Stomach (tissue), 4 donors: ENCODE data around the gene ERF.

Experiments
- CTCF ChIP-seq, 7 experiments: fragments of 450-650 bp in 4 of 7; fragments of 200-600 bp in 3 of 7; sonication (generic) in 3 of 7; IDR thresholded peaks; one replicate each; pipeline ENCODE4 v1.5.1; 2016 to 2019; ENCODE audit warnings: antibody characterized with exemption in 7 of 7, control low read depth in 2 of 7, mild to moderate bottlenecking in 1 of 7
- EP300 ChIP-seq: sonication (generic); formaldehyde crosslinking; IDR thresholded peaks from one replicate; pipeline ENCODE4 v1.6.1; 2017; ENCODE audit warnings: antibody characterized with exemption
- POLR2A ChIP-seq, 4 donors: fragments of 450-650 bp; IDR thresholded peaks; one replicate each; pipeline ENCODE4 v1.6.1; 2016; ENCODE audit warnings: antibody characterized with exemption in 4 of 4, control low read depth in 2 of 4, mild to moderate bottlenecking in 1 of 4, moderate library complexity in 1 of 4

GRCh38 chr19:42287827-42288107 is 32.8 kb upstream of the ERF start:
- TF ChIP-seq CTCF (IDR thresholded peaks at IDR 0.05) = no peak
- no peak for TF ChIP-seq POLR2A (IDR thresholded peaks at IDR 0.05)
- TF ChIP-seq EP300 = no peak
